Spleen (tissue), 7 donors: ENCODE results near the gene GBP5.

Source experiments
- CTCF ChIP-seq, 11 experiments: fragments of 200-600 bp in 7 of 11; fragments of 450-650 bp in 4 of 11; sonication (generic) in 4 of 11; IDR thresholded peaks in 8 of 11; conservative IDR thresholded peaks in 3 of 11; 1 replicate in 7 of 11; 2 replicates in 4 of 11; pipeline versions ENCODE4 v1.4.0 to v1.8.0; 2016 to 2021; ENCODE audit warnings: antibody characterized with exemption in 11 of 11, inconsistent platforms in 4 of 11, mild to moderate bottlenecking in 1 of 11
- POLR2A ChIP-seq, 3 donors: fragments of 450-650 bp; IDR thresholded peaks; one replicate each; pipeline ENCODE4 v1.5.1; 2017; ENCODE audit warnings: antibody characterized with exemption in 3 of 3, mild to moderate bottlenecking in 1 of 3
- donor health status: DM: no; HTN: no; CAD: no; lungs with moderate emphysema.
- donor health status: DM: no; HTN: no; CAD: no.
- donor health status: DM: no; HTN: no; CAD: no.

- TF ChIP-seq CTCF (IDR thresholded peaks at IDR 0.05 in 8 of 11, conservative IDR thresholded peaks at IDR 0.05 in 3 of 11) (no peak), POLR2A (IDR thresholded peaks at IDR 0.05) (no peak)
Measured at GRCh38 chr1:89274411-89274857, 1.8 kb upstream of the GBP5 start.
